ENCODE results near the gene KRT83.

Gene KRT83

DNA sequence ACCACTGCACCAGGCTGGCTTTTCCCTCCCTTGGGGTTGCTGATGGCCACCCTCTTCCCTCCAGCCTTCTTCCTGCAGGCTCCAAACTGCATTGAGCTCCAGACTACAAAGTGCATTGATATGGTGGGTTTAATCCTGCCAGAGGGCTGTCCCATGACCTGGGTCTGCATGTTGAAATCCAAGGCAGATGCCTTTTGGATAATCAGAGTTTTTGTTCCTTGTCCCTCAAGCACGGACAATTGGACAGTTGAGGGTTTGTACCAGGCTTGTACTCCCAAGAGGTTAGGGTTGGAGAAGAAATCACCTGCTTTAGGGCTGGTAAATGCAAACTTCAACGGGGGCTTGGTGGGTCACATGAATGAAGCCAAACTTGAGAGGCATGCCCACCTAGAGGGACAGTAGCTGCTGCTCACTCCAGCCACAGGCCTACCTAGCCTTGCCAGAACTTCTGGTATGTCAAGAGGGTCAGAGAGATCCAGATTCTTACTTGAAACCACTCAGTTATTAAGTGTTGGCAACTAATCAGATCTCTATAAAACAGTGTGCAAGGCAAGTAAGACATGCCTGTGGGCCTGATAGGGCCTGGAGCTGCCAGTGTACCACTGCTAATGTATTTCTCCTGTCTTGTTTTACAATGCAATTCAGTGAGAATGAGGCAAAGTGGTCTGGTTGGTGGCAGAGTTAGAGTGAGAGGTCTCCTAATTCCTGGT is 21.7 kb upstream of the KRT83 start:
- TF ChIP-seq EZH2 (IDR thresholded peaks at IDR 0.05) (no peak), POLR2AphosphoS5 (IDR thresholded peaks at IDR 0.05; ENCODE audit: borderline replicate concordance, low read depth, low read length) (no peak), FOXP2 (optimal IDR thresholded peaks at IDR 0.05; ENCODE audit: control extremely low read depth, extremely low read length, insufficient read depth) (no peak)
- Histone ChIP-seq H3K9me3 (ENCODE audit: low read depth, low read length) (no peaks in the 10 kb centered on the region), H3K9ac (ENCODE audit: insufficient read length) (no peak overlapping the region)

DNA sequence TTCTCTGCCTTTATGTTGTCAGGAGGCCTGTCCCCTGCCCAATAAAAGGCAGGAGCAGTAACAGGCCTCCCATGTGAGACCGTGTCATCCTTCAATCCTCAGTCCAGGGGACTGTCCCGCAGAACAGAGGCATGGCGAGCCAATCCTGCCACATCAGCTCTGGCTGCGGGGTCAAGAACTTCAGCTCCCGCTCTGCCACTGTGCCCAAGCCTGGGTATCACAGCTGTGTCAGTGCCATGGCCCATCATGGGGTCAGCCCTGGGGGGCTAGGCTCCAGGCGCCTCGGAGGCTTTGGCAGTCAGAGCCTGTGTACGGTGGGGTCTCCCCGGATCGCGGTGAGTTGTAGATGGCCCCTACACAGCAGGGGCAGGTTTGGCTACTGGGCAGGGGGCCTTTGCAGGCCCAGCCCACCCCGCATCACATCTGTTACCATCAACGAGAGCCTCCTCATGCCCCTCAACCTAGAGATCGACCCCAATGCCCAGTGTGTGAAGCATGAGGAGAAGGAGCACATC is 19.9 kb upstream of the KRT83 start:
- TF ChIP-seq FOXP2 (optimal IDR thresholded peaks at IDR 0.05; ENCODE audit: control extremely low read depth, extremely low read length, insufficient read depth) (no peak), EZH2 (IDR thresholded peaks at IDR 0.05) (no peak), POLR2AphosphoS5 (IDR thresholded peaks at IDR 0.05; ENCODE audit: borderline replicate concordance, low read depth, low read length) (no peak)
- H3K36me3 ChIP-seq (ENCODE audit: insufficient read depth, low read length): no peaks in the 10 kb centered on the region
- no peak overlapping the region for H3K9ac ChIP-seq (ENCODE audit: insufficient read length)
- DNase-seq (ENCODE audit: low read depth, low spot score): no peak
- no peaks in the 10 kb centered on the region for H3K9me3 ChIP-seq (ENCODE audit: low read depth, low read length)
- no peak overlapping the region for H3K27ac ChIP-seq
- H3K4me3 ChIP-seq: no peak overlapping the region

More for the DNA sequence above, 21.7 kb upstream of the KRT83 start:
- H3K36me3 ChIP-seq (ENCODE audit: insufficient read depth, low read length): no peaks in the 10 kb centered on the region
- H3K4me3 ChIP-seq: no peak overlapping the region
- DNase-seq (ENCODE audit: low read depth, low spot score): no peak
- no peak overlapping the region for H3K27ac ChIP-seq

DNA sequence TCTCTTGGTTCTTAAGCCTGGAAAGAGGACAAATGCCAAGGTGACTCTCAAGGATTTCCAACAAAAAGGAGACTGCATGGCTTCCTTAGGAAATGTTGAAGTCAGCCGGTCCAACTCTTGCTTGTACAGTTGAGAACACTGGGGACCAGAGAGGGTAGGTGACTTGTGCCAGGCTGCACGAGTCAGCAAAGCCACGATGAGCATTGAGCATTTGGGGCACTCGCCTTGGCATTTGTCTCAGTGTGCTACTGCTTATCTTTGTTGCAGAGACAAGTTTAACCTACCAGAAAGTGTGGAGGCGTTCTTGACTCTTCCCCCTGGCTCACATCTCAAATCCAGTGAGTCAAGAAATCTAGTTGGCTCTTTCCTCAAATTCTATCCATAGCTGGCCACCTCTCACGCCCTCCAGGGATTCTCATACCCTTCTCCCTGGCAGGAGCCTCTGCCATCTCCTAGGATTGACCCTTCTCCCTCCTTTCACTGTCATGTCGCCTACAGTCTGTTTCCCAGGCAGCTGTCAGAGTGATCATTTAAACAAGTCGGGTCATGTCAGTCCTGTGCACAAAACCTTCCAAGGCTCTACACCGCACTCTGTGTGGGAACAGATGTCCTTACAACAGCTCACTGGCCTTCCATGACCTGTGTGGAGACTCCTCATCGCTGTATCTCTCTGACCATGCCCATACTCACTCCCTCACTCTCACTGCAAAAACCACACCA is 17.2 kb upstream of the KRT83 start:
- DNase-seq (ENCODE audit: low read depth, low spot score): no peak
- no peak overlapping the region for H3K27ac ChIP-seq

DNA sequence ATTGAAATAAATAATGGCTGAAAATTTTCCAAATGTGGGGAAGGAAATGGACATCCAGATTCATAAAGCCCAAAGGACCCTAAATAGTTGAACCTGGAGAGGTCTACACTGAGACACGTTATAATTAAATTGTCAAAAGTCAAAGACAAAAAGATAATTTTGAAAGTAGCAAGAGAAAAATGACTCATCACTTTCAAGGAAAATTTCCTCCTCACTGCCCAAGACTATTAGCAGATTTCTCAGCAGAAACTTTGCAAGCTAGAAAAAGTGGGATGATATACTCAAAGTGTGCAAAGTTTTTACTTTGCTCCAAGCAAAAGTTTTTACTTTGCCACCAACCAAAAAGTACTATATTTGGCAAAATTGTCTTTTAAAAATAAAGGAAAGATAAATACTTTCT is 15.9 kb upstream of the KRT83 start:
- Histone ChIP-seq H3K27ac (no peak overlapping the region), H3K9ac (ENCODE audit: insufficient read length) (no peak overlapping the region), H3K4me3 (no peak overlapping the region), H3K9me3 (ENCODE audit: low read depth, low read length) (no peaks in the 10 kb centered on the region), H3K36me3 (ENCODE audit: insufficient read depth, low read length) (no peaks in the 10 kb centered on the region)
- no peak for DNase-seq (ENCODE audit: low read depth, low spot score)
- no peak for TF ChIP-seq POLR2AphosphoS5 (IDR thresholded peaks at IDR 0.05; ENCODE audit: borderline replicate concordance, low read depth, low read length)
- no peak for TF ChIP-seq EZH2 (IDR thresholded peaks at IDR 0.05)
- no peak for TF ChIP-seq FOXP2 (optimal IDR thresholded peaks at IDR 0.05; ENCODE audit: control extremely low read depth, extremely low read length, insufficient read depth)

More for the DNA sequence above, 17.2 kb upstream of the KRT83 start:
- Histone ChIP-seq H3K4me3 (no peak overlapping the region), H3K36me3 (ENCODE audit: insufficient read depth, low read length) (no peaks in the 10 kb centered on the region), H3K9ac (ENCODE audit: insufficient read length) (no peak overlapping the region), H3K9me3 (ENCODE audit: low read depth, low read length) (no peaks in the 10 kb centered on the region)
- TF ChIP-seq EZH2 (IDR thresholded peaks at IDR 0.05) (no peak), FOXP2 (optimal IDR thresholded peaks at IDR 0.05; ENCODE audit: control extremely low read depth, extremely low read length, insufficient read depth) (no peak), POLR2AphosphoS5 (IDR thresholded peaks at IDR 0.05; ENCODE audit: borderline replicate concordance, low read depth, low read length) (no peak)

DNA sequence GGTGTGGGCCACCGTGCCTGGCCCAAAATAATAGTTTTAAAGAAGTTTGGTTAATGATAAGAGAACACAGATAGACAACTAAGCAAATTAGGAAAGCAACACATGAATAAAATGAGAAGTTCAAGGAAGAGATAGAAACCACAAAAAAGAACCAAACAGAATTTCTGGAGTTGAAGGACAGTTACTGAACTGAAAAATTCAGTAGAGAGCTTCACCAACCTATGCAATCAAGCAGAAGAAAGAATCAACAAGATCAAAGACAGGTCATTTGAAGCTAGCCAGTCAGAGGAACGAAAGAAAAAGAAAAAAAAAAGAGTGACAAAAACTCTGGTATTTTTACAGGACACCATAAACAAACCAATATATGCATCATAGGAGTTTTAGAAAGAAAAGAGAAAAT is 15.4 kb upstream of the KRT83 start:
- Histone ChIP-seq H3K4me3 (no peak overlapping the region), H3K9ac (ENCODE audit: insufficient read length) (no peak overlapping the region), H3K36me3 (ENCODE audit: insufficient read depth, low read length) (no peaks in the 10 kb centered on the region), H3K27ac (no peak overlapping the region), H3K9me3 (ENCODE audit: low read depth, low read length) (no peaks in the 10 kb centered on the region)
- no peak for TF ChIP-seq FOXP2 (optimal IDR thresholded peaks at IDR 0.05; ENCODE audit: control extremely low read depth, extremely low read length, insufficient read depth)
- TF ChIP-seq POLR2AphosphoS5 (IDR thresholded peaks at IDR 0.05; ENCODE audit: borderline replicate concordance, low read depth, low read length): no peak
- no peak for TF ChIP-seq EZH2 (IDR thresholded peaks at IDR 0.05)
- DNase-seq (ENCODE audit: low read depth, low spot score): no peak

DNA sequence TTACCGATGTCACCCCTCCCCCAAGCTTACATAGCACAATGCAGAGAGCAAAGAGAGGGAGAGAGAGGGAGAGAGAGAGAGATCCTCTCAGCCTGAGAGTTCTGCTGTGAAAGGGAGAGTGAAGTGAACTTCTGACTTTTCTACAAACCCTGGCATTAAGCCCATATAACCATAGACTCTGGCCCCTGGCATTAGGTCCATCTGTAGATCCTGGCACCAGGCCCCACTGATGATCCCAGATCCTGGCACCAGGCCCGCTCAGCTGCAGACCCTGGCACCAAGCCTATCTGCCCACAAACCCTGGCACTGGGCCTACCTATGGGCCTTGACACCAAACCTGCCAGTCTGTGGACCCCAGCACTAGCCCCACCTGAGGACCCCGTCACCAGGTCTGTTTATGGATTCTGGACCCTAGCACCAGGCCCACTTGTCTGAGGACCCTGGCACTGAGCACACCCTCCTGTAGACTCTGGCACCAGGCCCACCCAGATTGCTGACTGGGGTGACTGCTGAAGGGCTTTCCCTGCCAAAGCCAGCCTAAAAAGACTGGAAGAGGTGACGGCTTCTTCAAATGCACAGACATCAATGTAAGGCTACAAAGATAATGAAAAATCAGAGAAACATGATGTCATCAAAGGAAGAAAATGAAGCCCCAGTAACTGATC is 14.5 kb upstream of the KRT83 start:
- TF ChIP-seq POLR2AphosphoS5 (IDR thresholded peaks at IDR 0.05; ENCODE audit: borderline replicate concordance, low read depth, low read length) (no peak), FOXP2 (optimal IDR thresholded peaks at IDR 0.05; ENCODE audit: control extremely low read depth, extremely low read length, insufficient read depth) (no peak)
- Histone ChIP-seq H3K4me3 (no peak overlapping the region), H3K27ac (no peak overlapping the region), H3K36me3 (ENCODE audit: insufficient read depth, low read length) (no peaks in the 10 kb centered on the region), H3K9me3 (ENCODE audit: low read depth, low read length) (no peaks in the 10 kb centered on the region), H3K9ac (ENCODE audit: insufficient read length) (no peak overlapping the region)
- no peak for DNase-seq (ENCODE audit: low read depth, low spot score)

DNA sequence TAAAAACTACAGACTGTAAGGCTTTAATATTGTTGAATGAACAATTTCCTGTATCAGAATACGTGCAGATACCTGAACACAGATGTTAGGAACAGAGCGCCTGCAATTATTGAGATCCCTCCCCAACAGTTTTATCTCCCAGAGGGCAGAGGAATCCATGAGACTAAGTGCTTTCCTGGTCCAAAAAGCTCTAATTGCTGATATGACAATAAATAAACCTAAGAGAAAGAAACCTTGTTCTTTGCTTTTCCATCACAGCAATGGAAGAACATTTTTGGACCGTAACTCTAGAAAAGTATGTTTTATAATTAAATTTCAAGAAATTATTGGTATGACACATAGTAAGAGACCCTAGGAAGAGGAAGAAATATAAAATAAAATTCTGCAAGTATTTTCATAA is 13.0 kb upstream of the KRT83 start:
- Histone ChIP-seq H3K9me3 (ENCODE audit: low read depth, low read length) (no peaks in the 10 kb centered on the region), H3K9ac (ENCODE audit: insufficient read length) (no peak overlapping the region), H3K27ac (no peak overlapping the region), H3K36me3 (ENCODE audit: insufficient read depth, low read length) (no peaks in the 10 kb centered on the region), H3K4me3 (no peak overlapping the region)
- TF ChIP-seq POLR2AphosphoS5 (IDR thresholded peaks at IDR 0.05; ENCODE audit: borderline replicate concordance, low read depth, low read length): no peak
- no peak for TF ChIP-seq EZH2 (IDR thresholded peaks at IDR 0.05)
- no peak for TF ChIP-seq FOXP2 (optimal IDR thresholded peaks at IDR 0.05; ENCODE audit: control extremely low read depth, extremely low read length, insufficient read depth)
- DNase-seq (ENCODE audit: low read depth, low spot score): no peak

DNA sequence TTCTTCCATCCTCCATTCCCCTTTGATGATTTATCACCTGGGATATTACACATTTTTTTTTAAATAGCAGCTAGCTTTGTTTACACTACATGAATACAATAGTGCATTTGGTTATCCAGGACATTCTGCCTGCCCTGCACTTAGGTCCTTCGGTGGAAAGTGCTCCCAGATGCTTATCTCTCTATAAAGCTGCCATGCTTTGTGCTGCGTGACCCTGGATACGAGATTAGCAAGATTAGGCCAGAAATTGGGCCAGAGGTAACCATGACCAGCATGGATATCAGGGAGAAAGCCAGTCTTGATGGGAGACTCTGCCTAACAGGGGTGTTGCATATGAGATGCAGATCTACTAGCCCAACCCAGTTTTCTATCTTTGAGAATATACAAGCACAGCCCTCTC is 12.1 kb upstream of the KRT83 start:
- no peak overlapping the region for H3K9ac ChIP-seq (ENCODE audit: insufficient read length)
- H3K36me3 ChIP-seq (ENCODE audit: insufficient read depth, low read length): no peaks in the 10 kb centered on the region
- DNase-seq (ENCODE audit: low read depth, low spot score): no peak
- TF ChIP-seq FOXP2 (optimal IDR thresholded peaks at IDR 0.05; ENCODE audit: control extremely low read depth, extremely low read length, insufficient read depth) (no peak), POLR2AphosphoS5 (IDR thresholded peaks at IDR 0.05; ENCODE audit: borderline replicate concordance, low read depth, low read length) (no peak), EZH2 (IDR thresholded peaks at IDR 0.05) (no peak)
- no peak overlapping the region for H3K4me3 ChIP-seq
- H3K27ac ChIP-seq: no peak overlapping the region
- no peaks in the 10 kb centered on the region for H3K9me3 ChIP-seq (ENCODE audit: low read depth, low read length)
